ENCODE data around the gene FUT6. TPM values are rescaled to one million over a fixed set of nuclear protein-coding genes. Genes with fewer than 3 reads are reported as not detected.
"Not testable (repeated sequence)": the region's sequence is repeated elsewhere in the genome, so short reads cannot be mapped to it uniquely, and the experiment has no call there.

The FUT6 gene
- total and polyA plus RNA-seq, 2 donors (not counting 1 experiment from before 2014, with no cell fraction given), result not detected

DNA sequence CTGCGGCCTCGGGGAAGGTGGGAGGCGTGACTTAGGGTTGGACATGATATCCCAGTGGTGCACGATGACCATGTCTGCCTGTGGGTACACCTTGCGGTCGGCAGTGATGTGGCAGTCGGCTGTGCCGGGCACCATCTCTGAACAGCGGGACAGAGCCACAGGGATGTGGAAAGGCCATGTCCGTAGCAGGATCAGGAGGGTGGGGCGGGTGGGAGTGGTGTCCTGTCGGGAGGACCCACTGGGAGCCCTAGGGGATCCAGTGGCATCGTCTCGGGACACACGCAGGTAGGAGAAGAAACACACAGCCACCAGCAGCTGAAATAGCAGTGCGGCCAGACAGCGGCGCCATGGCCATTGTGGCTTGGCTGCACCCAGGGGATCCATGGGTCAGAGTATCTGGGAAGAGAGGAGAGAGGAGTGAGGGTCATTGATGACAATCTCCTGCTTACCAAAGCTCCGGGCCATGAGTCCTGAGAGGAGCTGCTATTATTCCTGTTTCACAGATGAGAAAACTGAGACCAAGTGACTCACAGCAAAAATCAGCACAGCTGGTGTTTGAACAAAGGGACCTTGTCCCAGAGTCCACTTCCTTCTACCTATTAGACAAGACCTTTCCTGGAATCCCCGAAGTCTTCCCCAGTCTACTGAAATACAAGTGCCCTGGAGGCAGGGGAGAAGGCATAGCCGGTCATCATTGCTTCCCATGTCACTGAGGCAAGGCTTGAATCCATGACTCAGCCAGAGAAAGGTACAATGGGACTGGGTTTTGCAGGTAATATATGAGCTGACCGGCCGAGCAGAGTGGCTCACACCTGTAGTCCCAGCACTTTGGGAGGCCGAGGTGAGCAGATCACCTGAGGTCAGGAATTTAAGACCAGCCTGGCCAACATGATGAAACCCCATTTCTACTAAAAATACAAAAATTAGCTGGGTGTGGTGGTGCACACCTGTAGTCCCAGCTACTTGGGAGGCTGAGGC lies 5.2 kb upstream of the FUT6 start:
- no peak overlapping the region for H3K4me2 ChIP-seq (ENCODE audit: extremely low read depth, insufficient read depth, low read length)
- H3K27me3 ChIP-seq (ENCODE audit: control insufficient read depth, insufficient read depth, low read length), result peaks cover 2% of the 10 kb centered on the region
- no peak overlapping the region for H3K4me3 ChIP-seq (replicated peaks in 1 of 4; ENCODE audit: control extremely low read depth in 1 of 4, insufficient read depth in 1 of 4, low read depth in 3 of 4, low read length in 4 of 4)
- no peaks in the 10 kb centered on the region for H3K36me3 ChIP-seq (ENCODE audit: control insufficient read depth, insufficient read depth, low read length)
- no peaks in the 10 kb centered on the region for H3K9me3 ChIP-seq (ENCODE audit: control insufficient read depth, insufficient read depth, low read depth, low read length)
- H3K9ac ChIP-seq (ENCODE audit: insufficient read depth, low read length), result no peak overlapping the region
- no peak overlapping the region for H2AFZ ChIP-seq (ENCODE audit: low read length)
- no peaks in the 10 kb centered on the region for H3K79me2 ChIP-seq (ENCODE audit: control insufficient read depth, insufficient read depth, low read length)
- H3K4me1 ChIP-seq (ENCODE audit: control insufficient read depth, extremely low read depth, insufficient read depth, low read length), result no peaks in the 10 kb centered on the region
- DNase-seq (ENCODE audit: low read depth in 2 of 2), result no peak
- H4K20me1 ChIP-seq (ENCODE audit: control insufficient read depth, extremely low read depth, insufficient read depth, low read length), result no peaks in the 10 kb centered on the region
- H3K27ac ChIP-seq (ENCODE audit: insufficient read depth, low read length), result no peak overlapping the region
- no peak for TF ChIP-seq EZH2 (IDR thresholded peaks at IDR 0.05; ENCODE audit: low read length, missing control alignments)
- TF ChIP-seq, protein P1, sequence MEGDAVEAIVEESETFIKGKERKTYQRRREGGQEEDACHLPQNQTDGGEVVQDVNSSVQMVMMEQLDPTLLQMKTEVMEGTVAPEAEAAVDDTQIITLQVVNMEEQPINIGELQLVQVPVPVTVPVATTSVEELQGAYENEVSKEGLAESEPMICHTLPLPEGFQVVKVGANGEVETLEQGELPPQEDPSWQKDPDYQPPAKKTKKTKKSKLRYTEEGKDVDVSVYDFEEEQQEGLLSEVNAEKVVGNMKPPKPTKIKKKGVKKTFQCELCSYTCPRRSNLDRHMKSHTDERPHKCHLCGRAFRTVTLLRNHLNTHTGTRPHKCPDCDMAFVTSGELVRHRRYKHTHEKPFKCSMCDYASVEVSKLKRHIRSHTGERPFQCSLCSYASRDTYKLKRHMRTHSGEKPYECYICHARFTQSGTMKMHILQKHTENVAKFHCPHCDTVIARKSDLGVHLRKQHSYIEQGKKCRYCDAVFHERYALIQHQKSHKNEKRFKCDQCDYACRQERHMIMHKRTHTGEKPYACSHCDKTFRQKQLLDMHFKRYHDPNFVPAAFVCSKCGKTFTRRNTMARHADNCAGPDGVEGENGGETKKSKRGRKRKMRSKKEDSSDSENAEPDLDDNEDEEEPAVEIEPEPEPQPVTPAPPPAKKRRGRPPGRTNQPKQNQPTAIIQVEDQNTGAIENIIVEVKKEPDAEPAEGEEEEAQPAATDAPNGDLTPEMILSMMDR (conservative IDR thresholded peaks at IDR 0.05 in 1 of 2, IDR thresholded peaks at IDR 0.05 in 1 of 2; ENCODE audit: low read depth in 1 of 2, low read length in 2 of 2), result no peak

DNA sequence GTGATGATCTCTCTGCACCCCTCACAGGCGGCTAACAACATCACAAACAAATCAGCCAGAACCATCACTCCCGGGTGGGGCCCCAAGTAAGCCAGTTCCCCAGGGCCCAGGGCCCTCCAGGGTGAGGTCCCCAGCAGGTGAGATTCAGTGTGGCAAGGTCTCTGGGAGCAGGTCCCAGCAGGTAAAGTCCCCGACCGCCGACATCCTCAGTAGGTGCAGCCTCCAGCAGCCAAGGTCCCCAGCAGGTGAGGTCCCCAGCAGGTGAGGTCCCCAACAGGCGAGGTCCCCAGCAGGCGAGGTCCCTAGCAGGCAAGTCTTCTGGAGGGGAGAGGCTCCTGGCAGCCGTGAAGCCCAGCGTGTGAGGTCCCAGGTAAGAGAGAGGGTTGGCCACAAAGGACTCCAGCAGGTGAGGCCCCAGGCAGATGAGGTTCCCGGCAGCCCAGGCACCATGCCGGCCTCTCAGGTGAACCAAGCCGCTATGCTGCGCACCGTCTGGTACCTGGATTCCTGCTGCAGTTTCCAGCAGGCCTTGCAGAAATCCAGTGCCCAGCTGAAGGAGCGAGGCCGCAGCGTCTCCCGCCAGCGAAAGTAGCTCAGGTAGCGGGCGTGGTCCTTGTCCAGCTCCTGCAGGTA lies 3.9 kb upstream of the FUT6 start:
- Histone ChIP-seq H3K27ac (ENCODE audit: insufficient read depth, low read length) (no peak overlapping the region), H3K4me3 (replicated peaks in 1 of 4; ENCODE audit: control extremely low read depth in 1 of 4, insufficient read depth in 1 of 4, low read depth in 3 of 4, low read length in 4 of 4) (no peak overlapping the region), H2AFZ (ENCODE audit: low read length) (no peak overlapping the region), H3K79me2 (ENCODE audit: control insufficient read depth, insufficient read depth, low read length) (no peaks in the 10 kb centered on the region), H3K27me3 (ENCODE audit: control insufficient read depth, insufficient read depth, low read length) (peaks cover 2% of the 10 kb centered on the region), H3K9ac (ENCODE audit: insufficient read depth, low read length) (no peak overlapping the region), H3K4me2 (ENCODE audit: extremely low read depth, insufficient read depth, low read length) (no peak overlapping the region), H3K9me3 (ENCODE audit: control insufficient read depth, insufficient read depth, low read depth, low read length) (no peaks in the 10 kb centered on the region), H3K4me1 (ENCODE audit: control insufficient read depth, extremely low read depth, insufficient read depth, low read length) (no peaks in the 10 kb centered on the region), H4K20me1 (ENCODE audit: control insufficient read depth, extremely low read depth, insufficient read depth, low read length) (no peaks in the 10 kb centered on the region), H3K36me3 (ENCODE audit: control insufficient read depth, insufficient read depth, low read length) (no peaks in the 10 kb centered on the region)
- TF ChIP-seq EZH2 (IDR thresholded peaks at IDR 0.05; ENCODE audit: low read length, missing control alignments), result no peak
- TF ChIP-seq, protein P1 (conservative IDR thresholded peaks at IDR 0.05 in 1 of 2, IDR thresholded peaks at IDR 0.05 in 1 of 2; ENCODE audit: low read depth in 1 of 2, low read length in 2 of 2), result no peak
- DNase-seq (ENCODE audit: low read depth in 2 of 2), result no peak

DNA sequence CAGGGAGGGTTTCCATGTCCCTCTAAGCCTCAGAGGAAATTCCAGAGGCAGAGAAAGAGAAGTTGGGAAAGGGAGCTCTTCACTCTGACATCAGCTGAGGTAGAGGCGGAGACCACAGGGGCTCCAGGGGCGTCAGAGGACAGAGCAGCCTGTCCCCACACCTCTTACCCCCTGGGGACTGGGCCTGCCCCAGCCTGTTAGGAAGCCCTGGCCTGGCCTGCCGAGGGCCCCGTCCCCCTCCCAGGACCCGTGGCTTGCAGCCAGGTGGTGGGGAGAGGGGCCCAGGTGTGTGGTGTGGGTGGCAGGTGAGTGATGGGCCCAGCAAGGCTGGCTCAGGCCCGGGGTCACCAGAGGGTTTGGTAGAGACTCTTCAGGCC lies 2.2 kb upstream of the FUT6 start:
- not testable (repeated sequence) for DNase-seq (ENCODE audit: low read depth in 2 of 2); H2AFZ ChIP-seq (ENCODE audit: low read length)

More for the DNA sequence above, 2.2 kb upstream of the FUT6 start:
- H3K27ac ChIP-seq (ENCODE audit: insufficient read depth, low read length); H3K4me2 ChIP-seq (ENCODE audit: extremely low read depth, insufficient read depth, low read length); H3K27me3 ChIP-seq (ENCODE audit: control insufficient read depth, insufficient read depth, low read length); H4K20me1 ChIP-seq (ENCODE audit: control insufficient read depth, extremely low read depth, insufficient read depth, low read length); H3K9me3 ChIP-seq (ENCODE audit: control insufficient read depth, insufficient read depth, low read depth, low read length); H3K79me2 ChIP-seq (ENCODE audit: control insufficient read depth, insufficient read depth, low read length); H3K4me3 ChIP-seq (replicated peaks in 1 of 4; ENCODE audit: control extremely low read depth in 1 of 4, insufficient read depth in 1 of 4, low read depth in 3 of 4, low read length in 4 of 4); H3K9ac ChIP-seq (ENCODE audit: insufficient read depth, low read length); H3K36me3 ChIP-seq (ENCODE audit: control insufficient read depth, insufficient read depth, low read length); H3K4me1 ChIP-seq (ENCODE audit: control insufficient read depth, extremely low read depth, insufficient read depth, low read length): not testable (repeated sequence)
